ENCODE measurements around the gene UBE2O. TPM values are rescaled to one million over a fixed set of nuclear protein-coding genes. Genes with fewer than 3 reads are reported as not detected.

Gene UBE2O
- total and polyA plus RNA-seq, 11 donors = 16.0 to 36.1 (median 30.7) TPM

- TF ChIP-seq CTCF (IDR thresholded peaks at IDR 0.05) (peak in 6 of 12 donors; percentile 10 to 24 (median 20)), POLR2A (IDR thresholded peaks at IDR 0.05) (no peak)
- intact Hi-C loops (cut with DNase I) = no loop called here
- Histone ChIP-seq H3K36me3 (peaks cover 0 to 89% (median 9%) of the 10 kb centered on the region in 9 donors), H3K4me3 (no peak overlapping the region), H3K27ac (no peak overlapping the region), H3K4me1 (peaks cover 0 to 9% (median 0%) of the 10 kb centered on the region in 12 donors), H3K9me3 (no peaks in the 10 kb centered on the region), H3K27me3 (no peaks in the 10 kb centered on the region)
- WGBS, 4 donors = 83 to 90% (median 87%) methylated on average over 18 of the region's 18 CpGs
- DNase-seq (no peak), ATAC-seq (peak in 1 of 4 donors; percentile 21)
Measured at GRCh38 chr17:76473541-76473985, 20.6 kb upstream of the UBE2O start.

- H3K4me1 ChIP-seq = peaks cover 0 to 9% (median 0%) of the 10 kb centered on the region in 12 donors
- ATAC-seq (no peak), DNase-seq (no peak)
- H3K27me3 ChIP-seq = no peaks in the 10 kb centered on the region
- intact Hi-C loops (cut with DNase I) = no loop called here
- no peak overlapping the region for H3K27ac ChIP-seq
- 95 to 97% (median 96%) methylated on average over 10 to 11 of the region's 11 CpGs for WGBS, 4 donors
- H3K4me3 ChIP-seq = no peak overlapping the region
- no peaks in the 10 kb centered on the region for H3K9me3 ChIP-seq
- TF ChIP-seq CTCF (IDR thresholded peaks at IDR 0.05) (no peak), POLR2A (IDR thresholded peaks at IDR 0.05) (no peak)
- peaks cover 0 to 80% (median 9%) of the 10 kb centered on the region in 9 donors for H3K36me3 ChIP-seq
Measured at GRCh38 chr17:76472726-76473125, 19.8 kb upstream of the UBE2O start.

GRCh38 chr17:76472258-76472645 is 19.3 kb upstream of the UBE2O start:
- peaks cover 0 to 9% (median 0%) of the 10 kb centered on the region in 12 donors for H3K4me1 ChIP-seq
- no peak overlapping the region for H3K27ac ChIP-seq
- H3K36me3 ChIP-seq = peaks cover 0 to 76% (median 9%) of the 10 kb centered on the region in 9 donors
- no peak overlapping the region for H3K4me3 ChIP-seq
- no peaks in the 10 kb centered on the region for H3K9me3 ChIP-seq
- 91 to 96% (median 95%) methylated on average over 6 to 15 of the region's 15 CpGs for WGBS, 4 donors
- no peak for ATAC-seq
- TF ChIP-seq POLR2A (IDR thresholded peaks at IDR 0.05) (no peak), CTCF (IDR thresholded peaks at IDR 0.05) (no peak)
- no peak for DNase-seq
- no peaks in the 10 kb centered on the region for H3K27me3 ChIP-seq
- intact Hi-C loops (cut with DNase I) = no loop called here

- no peaks in the 10 kb centered on the region for H3K9me3 ChIP-seq
- H3K4me3 ChIP-seq = no peak overlapping the region
- intact Hi-C loops (cut with DNase I) = no loop called here
- H3K27ac ChIP-seq = no peak overlapping the region
- ATAC-seq = no peak
- H3K36me3 ChIP-seq = peaks cover 0 to 71% (median 9%) of the 10 kb centered on the region in 9 donors
- no peaks in the 10 kb centered on the region for H3K27me3 ChIP-seq
- peak in 1 of 5 donors; percentile 58 for DNase-seq
- no peak for TF ChIP-seq POLR2A (IDR thresholded peaks at IDR 0.05)
- TF ChIP-seq CTCF (IDR thresholded peaks at IDR 0.05) = no peak
- peaks cover 0 to 9% (median 0%) of the 10 kb centered on the region in 12 donors for H3K4me1 ChIP-seq
- WGBS, 4 donors = 91 to 95% (median 93%) methylated on average over 34 to 35 of the region's 35 CpGs
Measured at GRCh38 chr17:76471498-76472257, 18.7 kb upstream of the UBE2O start.
